Lung (tissue), 16 donors: Measurements from ENCODE around the gene METTL8. TPM values are rescaled to one million over a fixed set of nuclear protein-coding genes. Genes with fewer than 3 reads are reported as not detected.

Experiments
- ATAC-seq: fragments of 200-7000 bp; cut with Tn5 transposase; one replicate; pipeline ENCODE4 v1.9.1; 2020; ENCODE audit warnings: moderate number of reproducible peaks; ENCODE audit not compliant: insufficient read depth, low FRiP score
- DNase-seq, 3 donors: peaks; one replicate each; pipeline ENCODE4 v3.0.0-alpha.2; 2013 to 2017
- H3K27ac ChIP-seq, 2 donors: one replicate each; pipeline ENCODE4 v1.5.1; 2013; ENCODE audit warnings: mild to moderate bottlenecking in 2 of 2, moderate library complexity in 2 of 2, control low read depth in 1 of 2, inconsistent platforms in 1 of 2, low read depth in 1 of 2, low read length in 1 of 2
- H3K27me3 ChIP-seq, 3 donors: one replicate each; pipeline ENCODE4 v1.5.1; 2013; ENCODE audit warnings: low read length in 2 of 3; ENCODE audit not compliant: control insufficient read depth in 3 of 3, insufficient read depth in 3 of 3
- H3K36me3 ChIP-seq, 4 donors: one replicate each; pipeline ENCODE4 v1.5.1; 2013; ENCODE audit warnings: low read length in 4 of 4, mild to moderate bottlenecking in 1 of 4, moderate library complexity in 1 of 4; ENCODE audit not compliant: control insufficient read depth in 4 of 4, insufficient read depth in 4 of 4
- H3K4me1 ChIP-seq, 5 donors: one replicate each; pipeline ENCODE4 v1.5.1; 2013; ENCODE audit warnings: low read length in 5 of 5, mild to moderate bottlenecking in 2 of 5, moderate library complexity in 1 of 5; ENCODE audit not compliant: control insufficient read depth in 5 of 5, insufficient read depth in 5 of 5
- H3K4me3 ChIP-seq: one replicate; pipeline ENCODE4 v1.5.1; 2013; ENCODE audit warnings: mild to moderate bottlenecking, control low read depth, moderate library complexity
- H3K9ac ChIP-seq, 2 donors: one replicate each; pipeline ENCODE4 v1.5.1; 2013; ENCODE audit warnings: low read length in 2 of 2, control low read depth in 1 of 2; ENCODE audit not compliant: insufficient read depth in 1 of 2
- H3K9me3 ChIP-seq, 4 donors: one replicate each; pipeline ENCODE4 v1.5.1; 2013; ENCODE audit warnings: low read length in 3 of 4, mild to moderate bottlenecking in 1 of 4, moderate library complexity in 1 of 4; ENCODE audit not compliant: control insufficient read depth in 4 of 4, insufficient read depth in 3 of 4
- whole genome bisulfite sequencing, 2 donors: extraction: QIAGEN DNeasy Blood & Tissue Kit; methylation state at CpG; one replicate each; pipeline ENCODE4 v1.1.7; 2013; 5-methylcytosine and 5-hydroxymethylcytosine counted together
- long read RNA-seq, 5 donors: transcript quantifications; one replicate each; lab custom pipeline, GENCODE V29; 2026
- polyA plus RNA-seq, 2 donors: library from polyadenylated mRNA; stranded (reverse); fragments of 200-250 nt; gene quantifications; one replicate each; pipeline ENCODE4 v1.2.1, GENCODE V29; 2013
- total RNA-seq, 2 donors: library from RNA; depleted of rRNA in 1 of 2; stranded (reverse); fragments of >200 nt in 1 of 2; gene quantifications; one replicate each; pipeline ENCODE4 v1.2.1, GENCODE V29; 2014 to 2021
- TF ChIP-seq, protein P1 (sequence below): IDR thresholded peaks from 2 replicates; pipeline ENCODE4 v1.5.1; 2012; ENCODE audit warnings: mild to moderate bottlenecking; ENCODE audit errors: control extremely low read depth, extremely low read depth
- donor health status: control.
- donor health status: control.
- donor health status: Bipolar disorder and iron deficiency.
- donor health status: healthy.
- donor health status: DM: yes; HTN: yes; CAD: no.

Gene METTL8, protein sequence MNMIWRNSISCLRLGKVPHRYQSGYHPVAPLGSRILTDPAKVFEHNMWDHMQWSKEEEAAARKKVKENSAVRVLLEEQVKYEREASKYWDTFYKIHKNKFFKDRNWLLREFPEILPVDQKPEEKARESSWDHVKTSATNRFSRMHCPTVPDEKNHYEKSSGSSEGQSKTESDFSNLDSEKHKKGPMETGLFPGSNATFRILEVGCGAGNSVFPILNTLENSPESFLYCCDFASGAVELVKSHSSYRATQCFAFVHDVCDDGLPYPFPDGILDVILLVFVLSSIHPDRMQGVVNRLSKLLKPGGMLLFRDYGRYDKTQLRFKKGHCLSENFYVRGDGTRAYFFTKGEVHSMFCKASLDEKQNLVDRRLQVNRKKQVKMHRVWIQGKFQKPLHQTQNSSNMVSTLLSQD
- total RNA-seq (1 to 10 TPM; 9.2 to 9.3 TPM), polyA plus RNA-seq (1 to 10 TPM; 4.9 to 7.7 TPM)
- long read RNA-seq, donor 1, partial matches to known transcripts: 6 of 11 reads
- long read RNA-seq, donor 1, other reads (novel, unspliced or antisense): 0 of 11 reads
- long read RNA-seq, donor 2: 0 reads
- long read RNA-seq, donor 3: 0 reads
- long read RNA-seq, donor 4, full-length matches to known transcripts: 2 of 2 reads
- long read RNA-seq, donor 4, partial matches to known transcripts: 0 of 2 reads
- long read RNA-seq, donor 4, other reads (novel, unspliced or antisense): 0 of 2 reads
- long read RNA-seq, donor 5, full-length matches to known transcripts: 4 of 4 reads
- long read RNA-seq, donor 5, partial matches to known transcripts: 0 of 4 reads
- long read RNA-seq, donor 5, other reads (novel, unspliced or antisense): 0 of 4 reads

DNA sequence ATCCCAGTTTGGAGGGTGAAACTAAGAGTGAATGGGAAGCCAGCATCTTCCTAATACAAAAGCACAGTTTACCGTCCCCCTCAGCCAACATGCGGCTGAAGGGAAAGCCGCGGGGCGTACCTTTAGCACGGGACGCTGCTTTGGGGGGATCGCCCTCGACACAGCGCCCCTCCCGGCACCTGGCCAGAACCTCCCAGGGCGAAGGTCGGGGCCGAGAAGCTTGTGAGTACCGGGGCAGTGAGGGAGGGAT, at the start of gene METTL8:
TSS of gene METTL8 (minus strand) at position 228 of the 250 bp plus-strand sequence. CDS start 41,805 bp downstream, outside the sequence.
- peaks cover 0 to 19% (median 10%) of the 10 kb centered on the region in 4 donors for H3K36me3 ChIP-seq
- peak within 1 kb of the TSS; percentile 83 for H3K4me3 ChIP-seq
- DNase-seq: no peak
- no peak for ATAC-seq
- 0% methylated on average over 15 of the region's 15 CpGs for WGBS, 2 donors
- H3K27ac ChIP-seq: peak within 1 kb of the TSS; percentile 94 to 99
- peaks cover 0 to 3% (median 0%) of the 10 kb centered on the region in 4 donors for H3K9me3 ChIP-seq
- peak within 1 kb of the TSS; percentile 31 to 77 for H3K9ac ChIP-seq
- TF ChIP-seq, protein P1, sequence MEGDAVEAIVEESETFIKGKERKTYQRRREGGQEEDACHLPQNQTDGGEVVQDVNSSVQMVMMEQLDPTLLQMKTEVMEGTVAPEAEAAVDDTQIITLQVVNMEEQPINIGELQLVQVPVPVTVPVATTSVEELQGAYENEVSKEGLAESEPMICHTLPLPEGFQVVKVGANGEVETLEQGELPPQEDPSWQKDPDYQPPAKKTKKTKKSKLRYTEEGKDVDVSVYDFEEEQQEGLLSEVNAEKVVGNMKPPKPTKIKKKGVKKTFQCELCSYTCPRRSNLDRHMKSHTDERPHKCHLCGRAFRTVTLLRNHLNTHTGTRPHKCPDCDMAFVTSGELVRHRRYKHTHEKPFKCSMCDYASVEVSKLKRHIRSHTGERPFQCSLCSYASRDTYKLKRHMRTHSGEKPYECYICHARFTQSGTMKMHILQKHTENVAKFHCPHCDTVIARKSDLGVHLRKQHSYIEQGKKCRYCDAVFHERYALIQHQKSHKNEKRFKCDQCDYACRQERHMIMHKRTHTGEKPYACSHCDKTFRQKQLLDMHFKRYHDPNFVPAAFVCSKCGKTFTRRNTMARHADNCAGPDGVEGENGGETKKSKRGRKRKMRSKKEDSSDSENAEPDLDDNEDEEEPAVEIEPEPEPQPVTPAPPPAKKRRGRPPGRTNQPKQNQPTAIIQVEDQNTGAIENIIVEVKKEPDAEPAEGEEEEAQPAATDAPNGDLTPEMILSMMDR: no peak
- H3K27me3 ChIP-seq: no peaks in the 10 kb centered on the region
- H3K4me1 ChIP-seq: peaks cover 0 to 23% (median 5%) of the 10 kb centered on the region in 5 donors

DNA sequence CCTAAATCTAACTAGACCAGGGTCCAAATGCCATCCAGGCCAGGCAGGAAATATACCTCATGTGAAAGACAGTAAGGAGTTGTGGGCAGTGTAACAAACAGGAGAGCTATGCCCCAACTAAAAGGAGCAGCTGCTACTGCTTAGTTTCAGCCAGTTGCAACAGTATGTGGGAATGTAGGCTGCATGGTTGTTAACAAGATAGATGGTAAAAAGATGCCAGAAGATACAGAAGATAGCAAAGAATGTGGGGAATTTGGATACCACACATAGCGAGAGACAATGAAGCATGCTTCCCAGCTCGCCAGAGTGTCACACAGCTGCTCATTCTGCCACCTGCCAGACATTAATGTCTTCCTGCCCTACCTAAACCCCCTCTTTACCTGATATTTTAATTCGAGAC, 49.1 kb upstream of the METTL8 start:
- DNase-seq: no peak
- TF ChIP-seq, protein P1: no peak
- H3K9me3 ChIP-seq: no peaks in the 10 kb centered on the region
- H3K27ac ChIP-seq: no peak overlapping the region
- peaks cover 0 to 16% (median 6%) of the 10 kb centered on the region in 4 donors for H3K36me3 ChIP-seq
- no peak for ATAC-seq
- 94 to 96% methylated on average over 3 of the region's 3 CpGs for WGBS, 2 donors
- no peaks in the 10 kb centered on the region for H3K27me3 ChIP-seq
- no peak overlapping the region for H3K9ac ChIP-seq
- no peaks in the 10 kb centered on the region for H3K4me1 ChIP-seq
- no peak overlapping the region for H3K4me3 ChIP-seq

DNA sequence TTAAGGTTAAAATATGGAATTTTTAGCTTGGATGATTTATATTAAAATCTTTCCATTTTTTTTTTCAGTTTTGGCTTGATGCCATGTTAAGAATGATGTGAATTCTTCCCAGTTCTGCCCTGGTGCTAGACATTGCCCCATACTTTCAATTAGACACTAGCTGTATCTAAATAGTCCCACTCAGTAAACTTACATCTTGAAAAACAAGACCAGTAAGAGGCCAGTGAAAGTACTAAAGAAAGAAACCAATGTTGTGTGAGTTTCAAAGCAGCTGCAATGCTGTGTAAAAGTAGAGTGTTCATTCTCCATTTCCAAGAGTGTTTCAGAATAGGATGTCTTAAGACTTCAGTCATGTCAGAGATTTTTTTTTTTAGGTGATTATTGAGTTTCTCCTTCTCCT, 48.5 kb upstream of the METTL8 start:
- peaks cover 2 to 15% (median 6%) of the 10 kb centered on the region in 4 donors for H3K36me3 ChIP-seq
- H3K27me3 ChIP-seq: no peaks in the 10 kb centered on the region
- H3K9me3 ChIP-seq: no peaks in the 10 kb centered on the region
- no peaks in the 10 kb centered on the region for H3K4me1 ChIP-seq
- no peak overlapping the region for H3K4me3 ChIP-seq
- TF ChIP-seq, protein P1: no peak
- ATAC-seq (no peak), DNase-seq (no peak)
- H3K9ac ChIP-seq: no peak overlapping the region
- H3K27ac ChIP-seq: no peak overlapping the region
